ENCODE measurements around the gene NAV3. TPM values are rescaled to one million over a fixed set of nuclear protein-coding genes. Genes with fewer than 3 reads are reported as not detected.

NAV3 gene
- polyA plus RNA-seq, 1 donor, result 4.8 TPM

DNA sequence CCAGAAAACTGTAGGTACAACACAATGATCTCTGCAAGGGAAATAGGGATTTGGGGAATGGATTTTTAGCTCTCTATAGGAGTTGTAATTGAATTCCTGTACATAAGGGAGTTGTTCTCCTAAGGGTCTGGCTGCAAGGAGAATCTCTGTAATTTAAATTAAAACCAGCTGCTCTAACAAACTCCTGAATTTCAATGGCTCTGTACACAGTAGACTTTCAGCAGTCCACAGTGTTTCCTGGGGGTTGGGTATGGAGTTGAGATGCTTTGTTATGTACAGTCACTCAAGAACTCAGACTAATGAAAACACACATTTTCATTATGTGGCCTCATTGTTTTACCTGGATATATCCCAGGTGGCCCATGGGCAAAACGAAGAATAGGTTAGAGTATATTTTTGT lies 93.2 kb downstream of the NAV3 start:
- Histone ChIP-seq H3K36me3 (ENCODE audit: control insufficient read depth, insufficient read depth, low read length) (no peaks in the 10 kb centered on the region), H3K27me3 (ENCODE audit: control insufficient read depth, insufficient read depth, low read length) (no peaks in the 10 kb centered on the region), H3K27ac (ENCODE audit: low read length) (no peak overlapping the region), H3K9me3 (ENCODE audit: control insufficient read depth, low read depth, low read length) (no peaks in the 10 kb centered on the region), H3K4me3 (ENCODE audit: low read length) (no peak overlapping the region), H3K4me1 (ENCODE audit: control insufficient read depth, insufficient read depth, low read length) (no peaks in the 10 kb centered on the region)
- no peak for DNase-seq
- no CpG with 5 or more reads among the region's 1 CpG for WGBS (ENCODE audit: insufficient coverage, low lambda C conversion rate)

GRCh38 chr12:77924703-77925102 lies 94.0 kb downstream of the NAV3 start:
- H3K36me3 ChIP-seq (ENCODE audit: control insufficient read depth, insufficient read depth, low read length), result no peaks in the 10 kb centered on the region
- no CpG with 5 or more reads among the region's 2 CpGs for WGBS (ENCODE audit: insufficient coverage, low lambda C conversion rate)
- DNase-seq, result no peak

GRCh38 chr12:77925536-77926108 lies 94.9 kb downstream of the NAV3 start:
- H3K27ac ChIP-seq (ENCODE audit: low read length), result no peak overlapping the region
- no CpG with 5 or more reads among the region's 6 CpGs for WGBS (ENCODE audit: insufficient coverage, low lambda C conversion rate)
- H3K9me3 ChIP-seq (ENCODE audit: control insufficient read depth, low read depth, low read length), result no peaks in the 10 kb centered on the region
- H3K27me3 ChIP-seq (ENCODE audit: control insufficient read depth, insufficient read depth, low read length), result no peaks in the 10 kb centered on the region
- no peaks in the 10 kb centered on the region for H3K4me1 ChIP-seq (ENCODE audit: control insufficient read depth, insufficient read depth, low read length)
- DNase-seq, result peak; percentile 63
- H3K36me3 ChIP-seq (ENCODE audit: control insufficient read depth, insufficient read depth, low read length), result no peaks in the 10 kb centered on the region
- no peak overlapping the region for H3K4me3 ChIP-seq (ENCODE audit: low read length)

More at GRCh38 chr12:77924703-77925102, 94.0 kb downstream of the NAV3 start:
- Histone ChIP-seq H3K27me3 (ENCODE audit: control insufficient read depth, insufficient read depth, low read length) (no peaks in the 10 kb centered on the region), H3K27ac (ENCODE audit: low read length) (no peak overlapping the region), H3K4me3 (ENCODE audit: low read length) (no peak overlapping the region), H3K9me3 (ENCODE audit: control insufficient read depth, low read depth, low read length) (no peaks in the 10 kb centered on the region), H3K4me1 (ENCODE audit: control insufficient read depth, insufficient read depth, low read length) (no peaks in the 10 kb centered on the region)

GRCh38 chr12:77928078-77928477 lies 97.4 kb downstream of the NAV3 start:
- no peak for DNase-seq
- WGBS (ENCODE audit: insufficient coverage, low lambda C conversion rate), result 100% methylated on average over 2 of the region's 8 CpGs
- Histone ChIP-seq H3K36me3 (ENCODE audit: control insufficient read depth, insufficient read depth, low read length) (no peaks in the 10 kb centered on the region), H3K9me3 (ENCODE audit: control insufficient read depth, low read depth, low read length) (no peaks in the 10 kb centered on the region), H3K4me3 (ENCODE audit: low read length) (no peak overlapping the region), H3K27me3 (ENCODE audit: control insufficient read depth, insufficient read depth, low read length) (no peaks in the 10 kb centered on the region), H3K27ac (ENCODE audit: low read length) (no peak overlapping the region), H3K4me1 (ENCODE audit: control insufficient read depth, insufficient read depth, low read length) (no peaks in the 10 kb centered on the region)

DNA sequence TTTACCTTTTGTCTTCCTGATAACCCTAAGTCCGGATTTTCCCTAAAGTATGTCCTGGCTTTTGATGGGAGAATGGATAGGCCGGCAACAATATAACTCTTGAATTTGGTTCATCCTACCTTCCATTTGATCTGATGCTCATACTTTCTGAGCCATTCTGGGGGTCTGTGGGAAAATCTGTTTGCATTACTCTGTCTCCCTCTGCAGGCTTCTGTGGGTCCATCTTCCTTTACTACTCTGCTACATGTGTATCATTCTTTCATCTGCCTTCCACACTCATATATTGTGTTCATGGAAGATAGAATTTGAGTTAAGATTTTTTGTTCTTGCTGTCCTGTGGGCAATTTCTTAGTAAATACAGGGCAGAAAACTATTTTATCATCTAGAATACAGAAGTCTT lies 101.5 kb downstream of the NAV3 start:
- H3K27ac ChIP-seq (ENCODE audit: low read length), result no peak overlapping the region
- WGBS (ENCODE audit: insufficient coverage, low lambda C conversion rate), result no CpG with 5 or more reads among the region's 2 CpGs
- H3K9me3 ChIP-seq (ENCODE audit: control insufficient read depth, low read depth, low read length), result no peaks in the 10 kb centered on the region
- no peaks in the 10 kb centered on the region for H3K36me3 ChIP-seq (ENCODE audit: control insufficient read depth, insufficient read depth, low read length)
- DNase-seq, result no peak
- no peaks in the 10 kb centered on the region for H3K27me3 ChIP-seq (ENCODE audit: control insufficient read depth, insufficient read depth, low read length)
- H3K4me3 ChIP-seq (ENCODE audit: low read length), result no peak overlapping the region
- H3K4me1 ChIP-seq (ENCODE audit: control insufficient read depth, insufficient read depth, low read length), result no peaks in the 10 kb centered on the region

DNA sequence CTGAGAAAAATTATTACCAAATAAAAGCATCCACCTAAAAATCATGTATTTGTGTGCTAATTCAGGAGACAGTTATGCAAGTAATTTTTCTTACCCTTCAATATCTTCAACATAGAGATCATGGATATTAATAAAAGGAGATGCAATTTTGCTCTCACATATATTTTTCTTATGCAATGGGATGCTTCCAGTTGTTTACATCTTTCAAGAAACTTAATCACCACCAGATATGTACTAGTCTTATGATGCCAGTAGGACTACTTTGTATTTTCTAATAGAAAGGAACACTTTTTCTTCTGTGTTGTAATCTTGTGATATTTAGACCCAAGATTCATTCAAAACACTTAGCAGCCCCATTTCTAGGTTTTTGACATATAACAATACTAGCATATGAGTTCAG lies 107.6 kb downstream of the NAV3 start:
- Histone ChIP-seq H3K4me1 (ENCODE audit: control insufficient read depth, insufficient read depth, low read length) (no peaks in the 10 kb centered on the region), H3K4me3 (ENCODE audit: low read length) (no peak overlapping the region), H3K9me3 (ENCODE audit: control insufficient read depth, low read depth, low read length) (no peaks in the 10 kb centered on the region), H3K27ac (ENCODE audit: low read length) (no peak overlapping the region), H3K36me3 (ENCODE audit: control insufficient read depth, insufficient read depth, low read length) (no peaks in the 10 kb centered on the region), H3K27me3 (ENCODE audit: control insufficient read depth, insufficient read depth, low read length) (no peaks in the 10 kb centered on the region)
- DNase-seq, result no peak

DNA sequence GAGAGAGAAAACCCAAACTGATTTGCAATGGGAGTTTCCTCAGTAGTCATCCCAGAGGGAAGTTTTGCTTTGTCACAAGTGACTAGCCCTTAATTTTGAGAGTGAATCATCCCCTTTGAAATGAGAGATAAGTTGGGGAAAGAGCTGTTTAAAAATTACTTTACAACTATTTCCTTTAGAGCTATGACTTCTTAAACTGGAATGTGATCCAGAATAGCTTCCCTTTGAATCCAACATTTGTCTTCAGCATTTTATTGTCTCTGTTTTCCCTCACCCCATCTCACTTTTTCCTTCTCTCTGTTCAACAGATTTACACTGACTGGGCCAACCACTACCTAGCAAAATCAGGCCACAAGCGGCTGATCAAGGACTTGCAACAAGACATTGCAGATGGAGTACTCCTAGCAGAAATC lies 109.3 kb downstream of the NAV3 start:
- no peaks in the 10 kb centered on the region for H3K36me3 ChIP-seq (ENCODE audit: control insufficient read depth, insufficient read depth, low read length)
- WGBS (ENCODE audit: insufficient coverage, low lambda C conversion rate), result no CpG with 5 or more reads among the region's 1 CpG
- no peaks in the 10 kb centered on the region for H3K27me3 ChIP-seq (ENCODE audit: control insufficient read depth, insufficient read depth, low read length)
- no peak overlapping the region for H3K4me3 ChIP-seq (ENCODE audit: low read length)
- no peaks in the 10 kb centered on the region for H3K4me1 ChIP-seq (ENCODE audit: control insufficient read depth, insufficient read depth, low read length)
- no peak for DNase-seq
- no peaks in the 10 kb centered on the region for H3K9me3 ChIP-seq (ENCODE audit: control insufficient read depth, low read depth, low read length)
- no peak overlapping the region for H3K27ac ChIP-seq (ENCODE audit: low read length)

DNA sequence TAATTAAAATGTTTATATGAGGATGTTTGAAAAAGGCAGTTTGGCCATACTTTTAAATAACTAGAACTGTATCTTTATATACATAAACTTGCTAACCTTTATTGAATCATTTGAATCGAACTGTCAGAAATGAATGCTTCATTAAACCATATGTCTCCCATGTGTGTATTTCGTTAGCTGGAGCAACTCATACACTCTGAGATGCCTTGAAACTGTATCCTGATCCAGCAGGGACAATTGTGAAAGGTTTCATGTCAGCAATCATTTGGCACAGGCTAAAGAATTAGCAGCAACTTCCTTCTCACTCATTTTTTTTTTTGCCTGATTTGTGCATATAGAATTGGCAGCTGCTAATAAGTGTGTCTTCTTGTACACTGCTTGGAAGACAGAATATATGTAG lies 109.9 kb downstream of the NAV3 start:
- Histone ChIP-seq H3K9me3 (ENCODE audit: control insufficient read depth, low read depth, low read length) (no peaks in the 10 kb centered on the region), H3K4me3 (ENCODE audit: low read length) (no peak overlapping the region), H3K4me1 (ENCODE audit: control insufficient read depth, insufficient read depth, low read length) (no peaks in the 10 kb centered on the region), H3K27ac (ENCODE audit: low read length) (no peak overlapping the region), H3K27me3 (ENCODE audit: control insufficient read depth, insufficient read depth, low read length) (no peaks in the 10 kb centered on the region), H3K36me3 (ENCODE audit: control insufficient read depth, insufficient read depth, low read length) (no peaks in the 10 kb centered on the region)
- WGBS (ENCODE audit: insufficient coverage, low lambda C conversion rate), result no CpG with 5 or more reads among the region's 2 CpGs
- no peak for DNase-seq

GRCh38 chr12:77941401-77941800 lies 110.7 kb downstream of the NAV3 start:
- no CpG with 5 or more reads among the region's 1 CpG for WGBS (ENCODE audit: insufficient coverage, low lambda C conversion rate)
- H3K4me1 ChIP-seq (ENCODE audit: control insufficient read depth, insufficient read depth, low read length), result no peaks in the 10 kb centered on the region
- no peaks in the 10 kb centered on the region for H3K36me3 ChIP-seq (ENCODE audit: control insufficient read depth, insufficient read depth, low read length)
- DNase-seq, result no peak
- no peak overlapping the region for H3K4me3 ChIP-seq (ENCODE audit: low read length)
- no peaks in the 10 kb centered on the region for H3K9me3 ChIP-seq (ENCODE audit: control insufficient read depth, low read depth, low read length)
- H3K27ac ChIP-seq (ENCODE audit: low read length), result no peak overlapping the region
- H3K27me3 ChIP-seq (ENCODE audit: control insufficient read depth, insufficient read depth, low read length), result no peaks in the 10 kb centered on the region

DNA sequence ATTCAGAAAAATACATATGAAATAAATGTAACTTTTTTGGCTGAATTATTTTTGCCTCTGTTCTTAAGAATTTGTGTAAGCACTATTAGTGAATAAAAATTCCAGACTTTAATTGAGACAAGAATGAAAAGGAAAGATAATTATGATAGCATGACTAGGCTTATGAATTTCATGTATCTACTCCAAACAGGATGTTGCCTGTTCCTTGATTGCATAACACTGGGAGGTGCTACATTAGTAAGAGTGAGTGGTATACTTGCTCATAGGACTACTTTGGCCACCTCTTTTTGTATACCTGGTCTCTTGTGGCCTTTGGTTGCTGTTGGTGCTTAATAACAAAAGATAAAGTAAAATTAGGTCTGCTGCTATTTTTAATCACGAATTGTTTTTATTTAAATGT lies 112.8 kb downstream of the NAV3 start:
- no peak overlapping the region for H3K27ac ChIP-seq (ENCODE audit: low read length)
- WGBS (ENCODE audit: insufficient coverage, low lambda C conversion rate), result no CpG with 5 or more reads among the region's 1 CpG
- H3K4me3 ChIP-seq (ENCODE audit: low read length), result no peak overlapping the region
- no peaks in the 10 kb centered on the region for H3K4me1 ChIP-seq (ENCODE audit: control insufficient read depth, insufficient read depth, low read length)
- no peaks in the 10 kb centered on the region for H3K27me3 ChIP-seq (ENCODE audit: control insufficient read depth, insufficient read depth, low read length)
- no peaks in the 10 kb centered on the region for H3K9me3 ChIP-seq (ENCODE audit: control insufficient read depth, low read depth, low read length)
- H3K36me3 ChIP-seq (ENCODE audit: control insufficient read depth, insufficient read depth, low read length), result no peaks in the 10 kb centered on the region
- DNase-seq, result no peak

GRCh38 chr12:77946541-77947061 lies 115.9 kb downstream of the NAV3 start:
- no peaks in the 10 kb centered on the region for H3K36me3 ChIP-seq (ENCODE audit: control insufficient read depth, insufficient read depth, low read length)
- DNase-seq, result no peak
- H3K27me3 ChIP-seq (ENCODE audit: control insufficient read depth, insufficient read depth, low read length), result no peaks in the 10 kb centered on the region
- H3K9me3 ChIP-seq (ENCODE audit: control insufficient read depth, low read depth, low read length), result no peaks in the 10 kb centered on the region
- no peaks in the 10 kb centered on the region for H3K4me1 ChIP-seq (ENCODE audit: control insufficient read depth, insufficient read depth, low read length)
- 100% methylated on average over 1 of the region's 2 CpGs for WGBS (ENCODE audit: insufficient coverage, low lambda C conversion rate)
- no peak overlapping the region for H3K27ac ChIP-seq (ENCODE audit: low read length)
- no peak overlapping the region for H3K4me3 ChIP-seq (ENCODE audit: low read length)
